ENCODE measurements around the gene KCNQ2. TPM values are rescaled to one million over a fixed set of nuclear protein-coding genes. Genes with fewer than 3 reads are reported as not detected.

Gene KCNQ2
- total RNA-seq, 2 experiments from 2014 or later, result not detected

DNA sequence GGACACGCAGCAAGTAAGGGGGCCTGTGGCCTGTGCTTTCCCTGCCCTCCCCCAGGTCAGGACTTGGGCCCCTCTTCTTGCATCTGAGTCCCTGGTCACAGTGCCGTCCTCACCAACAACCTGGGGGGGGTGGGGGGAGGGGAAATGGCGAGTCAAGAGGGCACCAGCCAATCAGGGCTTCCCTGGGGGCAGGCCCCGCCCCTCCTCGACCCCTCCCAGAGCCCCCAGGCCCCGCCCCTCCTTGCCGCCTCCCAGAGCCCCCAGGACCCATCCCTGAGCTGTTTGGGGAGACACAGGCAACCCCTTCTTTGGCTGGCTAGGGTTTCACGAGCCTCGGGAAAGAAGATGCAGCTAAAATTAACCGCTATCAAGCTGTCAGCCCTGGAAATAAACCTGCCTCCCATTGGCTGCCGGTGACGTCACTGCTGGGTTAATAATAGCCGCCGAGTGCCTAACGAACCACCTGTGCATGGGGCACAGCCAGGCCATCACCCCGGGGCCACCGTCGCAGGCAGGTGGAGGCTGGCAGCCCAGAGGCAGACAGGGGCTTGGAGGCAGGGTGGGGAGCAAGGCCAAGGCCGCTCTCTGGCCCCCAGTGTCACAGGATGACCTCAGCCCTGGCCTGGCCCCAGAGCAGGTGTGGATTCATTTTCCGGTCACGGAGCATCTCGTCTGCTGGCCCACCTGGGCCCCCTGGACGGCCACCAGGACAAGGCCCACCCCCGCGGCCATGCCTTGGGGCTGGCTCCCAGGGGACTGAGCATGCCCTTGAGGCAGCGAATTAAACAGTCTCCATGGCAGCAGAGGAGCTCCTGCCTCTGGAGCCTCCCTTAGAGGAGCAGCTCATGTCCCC, 29.6 kb upstream of the KCNQ2 start:
- Mint-ChIP-seq H3K36me3 (ENCODE audit: low read depth) (no peaks in the 10 kb centered on the region), H3K27me3 (peaks cover 25% of the 10 kb centered on the region), H3K9me3 (peaks cover 14% of the 10 kb centered on the region), H3K4me3 (no peak overlapping the region), H3K4me1 (ENCODE audit: low read depth) (peaks cover 5% of the 10 kb centered on the region), H3K27ac (no peak overlapping the region)
- CTCF ChIA-PET, result no interaction called here
- POLR2A ChIA-PET, result interaction anchor here (0.6 kb wide), 1 partner anchor 14 kb away, joined by 3 read pairs; no protein-coding TSS in a partner anchor
- TF ChIP-seq, protein P1, sequence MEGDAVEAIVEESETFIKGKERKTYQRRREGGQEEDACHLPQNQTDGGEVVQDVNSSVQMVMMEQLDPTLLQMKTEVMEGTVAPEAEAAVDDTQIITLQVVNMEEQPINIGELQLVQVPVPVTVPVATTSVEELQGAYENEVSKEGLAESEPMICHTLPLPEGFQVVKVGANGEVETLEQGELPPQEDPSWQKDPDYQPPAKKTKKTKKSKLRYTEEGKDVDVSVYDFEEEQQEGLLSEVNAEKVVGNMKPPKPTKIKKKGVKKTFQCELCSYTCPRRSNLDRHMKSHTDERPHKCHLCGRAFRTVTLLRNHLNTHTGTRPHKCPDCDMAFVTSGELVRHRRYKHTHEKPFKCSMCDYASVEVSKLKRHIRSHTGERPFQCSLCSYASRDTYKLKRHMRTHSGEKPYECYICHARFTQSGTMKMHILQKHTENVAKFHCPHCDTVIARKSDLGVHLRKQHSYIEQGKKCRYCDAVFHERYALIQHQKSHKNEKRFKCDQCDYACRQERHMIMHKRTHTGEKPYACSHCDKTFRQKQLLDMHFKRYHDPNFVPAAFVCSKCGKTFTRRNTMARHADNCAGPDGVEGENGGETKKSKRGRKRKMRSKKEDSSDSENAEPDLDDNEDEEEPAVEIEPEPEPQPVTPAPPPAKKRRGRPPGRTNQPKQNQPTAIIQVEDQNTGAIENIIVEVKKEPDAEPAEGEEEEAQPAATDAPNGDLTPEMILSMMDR (IDR thresholded peaks at IDR 0.05), result no peak
- intact Hi-C loops (cut with micrococcal nuclease), result no loop called here
- no peak for ATAC-seq
- DNase-seq, result peak; percentile 39

DNA sequence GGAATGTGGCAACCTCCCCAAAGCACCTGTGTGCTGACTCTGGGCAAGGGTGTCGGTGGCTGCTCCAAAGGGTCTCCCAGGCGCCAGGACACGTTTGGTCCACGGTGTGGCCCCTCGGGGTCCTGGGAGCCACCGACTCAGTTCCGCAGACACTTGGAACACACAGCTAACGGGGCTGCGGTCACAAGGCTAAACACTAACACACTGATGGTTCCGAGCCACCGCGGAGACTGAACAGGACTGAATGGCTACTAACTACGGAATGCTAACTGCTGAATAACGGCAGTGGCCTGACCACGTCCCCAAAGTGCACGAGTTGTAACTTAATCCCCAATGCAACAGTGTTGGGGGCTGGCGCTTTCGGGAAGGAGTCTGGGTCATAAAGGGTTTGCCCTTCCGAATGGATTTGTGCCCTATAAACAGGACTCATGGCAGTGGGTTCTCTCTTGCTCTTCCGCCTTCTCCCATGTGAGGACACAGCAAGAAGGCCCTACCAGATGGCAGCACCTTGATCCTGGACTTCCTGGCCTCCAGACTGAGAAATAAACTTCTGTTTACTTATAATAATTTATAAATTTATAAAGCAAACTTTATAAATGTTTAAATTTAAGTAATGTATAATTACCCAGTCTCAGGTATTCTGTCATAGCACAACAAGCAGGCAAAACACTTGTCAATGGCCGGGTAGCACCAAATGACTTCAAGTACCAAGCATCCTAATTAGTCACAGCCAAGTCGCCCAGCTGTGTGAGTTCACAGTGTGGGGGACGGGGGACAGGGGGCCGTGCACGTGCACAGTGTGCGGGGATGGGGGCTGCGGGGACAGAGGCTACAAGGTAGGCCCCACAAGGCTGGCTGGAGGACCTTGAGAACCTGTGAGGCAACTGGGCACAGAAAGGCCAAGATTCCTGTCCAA, 28.7 kb upstream of the KCNQ2 start:
- intact Hi-C loops (cut with micrococcal nuclease), result no loop called here
- Mint-ChIP-seq H3K4me1 (ENCODE audit: low read depth) (no peaks in the 10 kb centered on the region), H3K4me3 (no peak overlapping the region), H3K27me3 (peaks cover 26% of the 10 kb centered on the region), H3K36me3 (ENCODE audit: low read depth) (no peaks in the 10 kb centered on the region), H3K27ac (no peak overlapping the region), H3K9me3 (peaks cover 14% of the 10 kb centered on the region)
- DNase-seq (no peak), ATAC-seq (no peak)
- CTCF ChIA-PET, result no interaction called here
- TF ChIP-seq, protein P1 (IDR thresholded peaks at IDR 0.05), result no peak
- POLR2A ChIA-PET, result interaction anchor here (0.6 kb wide), 1 partner anchor 15 kb away, joined by 3 read pairs; no protein-coding TSS in a partner anchor

DNA sequence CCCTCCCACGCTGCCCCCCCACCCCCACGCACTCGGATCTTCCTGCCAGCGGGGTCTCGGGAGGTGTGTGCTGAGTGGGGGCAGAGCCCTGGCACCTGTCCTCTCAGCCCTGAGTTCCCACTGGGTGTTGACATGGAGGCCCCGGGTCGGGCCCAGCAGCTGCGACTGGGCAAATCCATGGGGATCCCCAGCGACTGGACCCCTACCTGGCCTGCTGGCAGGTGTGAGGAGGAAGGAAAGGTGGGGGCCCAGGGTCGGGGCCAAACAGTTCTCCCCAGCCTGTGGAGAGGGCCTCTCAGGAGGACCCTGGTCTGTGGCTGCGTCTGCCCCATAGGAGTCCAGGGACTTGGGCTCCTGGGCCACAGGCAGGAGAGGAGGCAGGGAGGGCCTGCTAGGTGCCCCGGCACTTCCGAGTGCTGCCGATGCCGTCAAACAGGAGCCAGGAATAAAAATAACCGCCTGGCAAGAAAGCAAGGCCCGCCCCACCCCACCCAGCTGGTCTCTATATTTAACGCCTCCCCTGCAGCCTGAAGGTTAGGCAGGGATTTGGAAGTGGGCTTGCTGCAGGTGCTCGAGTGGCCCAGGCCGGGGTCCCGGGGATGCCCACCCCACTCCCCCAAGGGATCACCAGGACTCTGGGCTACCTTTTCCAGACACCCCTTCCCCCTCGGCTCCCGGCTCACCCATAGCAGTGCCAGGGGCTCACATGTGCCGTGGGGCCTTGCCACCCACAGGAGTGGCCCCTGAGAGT, 27.9 kb upstream of the KCNQ2 start:
- H3K36me3 Mint-ChIP-seq (ENCODE audit: low read depth), result no peaks in the 10 kb centered on the region
- intact Hi-C loops (cut with micrococcal nuclease), result no loop called here
- CTCF ChIA-PET, result no interaction called here
- DNase-seq (no peak), ATAC-seq (no peak)
- H3K27me3 Mint-ChIP-seq, result peaks cover 25% of the 10 kb centered on the region
- no peak overlapping the region for H3K4me3 Mint-ChIP-seq
- TF ChIP-seq, protein P1 (IDR thresholded peaks at IDR 0.05), result no peak
- H3K27ac Mint-ChIP-seq, result no peak overlapping the region
- H3K4me1 Mint-ChIP-seq (ENCODE audit: low read depth), result no peaks in the 10 kb centered on the region
- POLR2A ChIA-PET, result no interaction called here
- H3K9me3 Mint-ChIP-seq, result peaks cover 14% of the 10 kb centered on the region

DNA sequence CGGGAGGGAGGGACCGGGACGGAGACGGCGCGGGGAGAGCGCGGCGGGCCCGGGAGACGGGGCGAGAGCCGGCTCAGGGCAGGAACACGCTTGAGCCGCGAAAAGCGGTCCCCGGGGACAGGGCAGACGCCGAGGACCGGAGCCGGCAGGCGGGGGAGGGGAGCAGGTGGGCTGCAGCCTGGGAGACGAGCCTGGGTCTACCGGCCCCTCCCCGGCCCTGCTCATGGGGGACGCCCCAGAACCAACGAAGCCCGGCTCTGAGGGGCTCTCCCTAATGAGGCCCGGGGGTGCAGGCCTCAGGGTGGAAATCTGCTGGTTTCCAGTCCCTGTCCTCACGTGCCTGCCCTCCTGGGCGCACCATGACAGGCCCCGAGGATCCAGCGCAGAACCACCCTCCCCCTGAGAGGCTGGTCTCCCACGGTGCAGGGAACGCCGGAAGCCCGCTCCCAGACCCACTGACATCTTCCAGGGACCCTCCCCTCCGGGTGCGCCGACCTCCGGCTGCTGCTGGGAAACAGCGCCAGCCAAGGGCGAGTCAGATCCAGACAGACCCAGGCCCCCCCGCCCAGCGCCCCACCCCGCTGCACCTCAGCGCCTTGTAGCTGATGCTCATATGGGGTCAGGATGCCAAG, 27.0 kb upstream of the KCNQ2 start:
- CTCF ChIA-PET, result no interaction called here
- DNase-seq (no peak), ATAC-seq (peak; percentile 21)
- H3K4me3 Mint-ChIP-seq, result no peak overlapping the region
- no peak overlapping the region for H3K27ac Mint-ChIP-seq
- TF ChIP-seq, protein P1 (IDR thresholded peaks at IDR 0.05), result no peak
- peaks cover 19% of the 10 kb centered on the region for H3K27me3 Mint-ChIP-seq
- H3K36me3 Mint-ChIP-seq (ENCODE audit: low read depth), result no peaks in the 10 kb centered on the region
- H3K4me1 Mint-ChIP-seq (ENCODE audit: low read depth), result no peaks in the 10 kb centered on the region
- peaks cover 6% of the 10 kb centered on the region for H3K9me3 Mint-ChIP-seq
- POLR2A ChIA-PET, result no interaction called here
- intact Hi-C loops (cut with micrococcal nuclease), result no loop called here

All from activated CD8-positive, alpha-beta T cell treated with anti-CD3 and anti-CD28 coated beads for 36 hours (primary cell).